ENCODE data around the gene TM9SF1.

TM9SF1 gene, protein sequence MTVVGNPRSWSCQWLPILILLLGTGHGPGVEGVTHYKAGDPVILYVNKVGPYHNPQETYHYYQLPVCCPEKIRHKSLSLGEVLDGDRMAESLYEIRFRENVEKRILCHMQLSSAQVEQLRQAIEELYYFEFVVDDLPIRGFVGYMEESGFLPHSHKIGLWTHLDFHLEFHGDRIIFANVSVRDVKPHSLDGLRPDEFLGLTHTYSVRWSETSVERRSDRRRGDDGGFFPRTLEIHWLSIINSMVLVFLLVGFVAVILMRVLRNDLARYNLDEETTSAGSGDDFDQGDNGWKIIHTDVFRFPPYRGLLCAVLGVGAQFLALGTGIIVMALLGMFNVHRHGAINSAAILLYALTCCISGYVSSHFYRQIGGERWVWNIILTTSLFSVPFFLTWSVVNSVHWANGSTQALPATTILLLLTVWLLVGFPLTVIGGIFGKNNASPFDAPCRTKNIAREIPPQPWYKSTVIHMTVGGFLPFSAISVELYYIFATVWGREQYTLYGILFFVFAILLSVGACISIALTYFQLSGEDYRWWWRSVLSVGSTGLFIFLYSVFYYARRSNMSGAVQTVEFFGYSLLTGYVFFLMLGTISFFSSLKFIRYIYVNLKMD

DNA sequence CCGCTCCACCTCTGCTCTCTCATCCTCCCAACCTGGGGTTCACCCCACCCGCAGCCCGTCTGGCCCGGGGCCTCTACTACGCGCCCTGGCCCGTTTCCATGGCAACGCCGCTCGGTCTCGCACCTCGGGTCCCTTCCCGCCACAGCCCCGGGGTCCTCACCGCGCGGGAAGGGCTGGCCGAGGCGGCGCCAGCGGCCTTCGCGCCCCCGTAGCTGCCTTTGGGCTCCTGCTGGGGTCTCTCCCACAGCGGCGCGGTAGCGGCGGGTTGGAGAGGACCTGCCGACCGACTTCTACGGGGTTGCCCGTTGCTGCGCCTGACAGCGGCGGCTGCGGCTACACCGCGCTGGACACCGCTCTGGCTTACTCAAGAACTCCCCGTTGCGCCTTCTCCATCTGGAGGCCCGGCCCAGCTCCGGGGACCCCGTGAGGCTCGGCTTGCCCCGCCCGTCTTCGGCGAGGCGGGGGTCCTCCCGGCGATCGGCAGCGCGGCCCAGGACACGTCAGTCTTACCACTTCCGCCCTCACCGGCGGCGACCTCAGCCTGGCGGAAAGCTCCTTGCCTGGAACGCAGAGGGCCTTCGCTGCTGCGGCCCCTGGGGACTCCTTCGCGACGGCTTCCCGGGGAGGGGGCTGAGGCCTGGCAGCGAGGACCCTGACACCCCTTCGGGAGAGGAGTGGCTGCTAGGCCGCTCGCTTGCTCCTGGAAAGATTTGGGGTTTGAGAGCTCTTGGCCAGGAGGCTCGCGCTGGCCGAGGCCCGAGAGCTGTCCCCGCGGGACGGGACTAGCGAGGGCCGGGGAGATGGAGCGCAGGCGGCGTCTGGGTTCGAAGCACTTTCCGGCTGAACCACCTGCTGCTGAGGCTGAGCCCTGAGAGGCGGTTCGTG, at the start of gene TM9SF1:
Gene TM9SF1 (minus strand): TSS at position 256 of the 885 bp plus-strand sequence. CDS start 422 bp downstream, outside the sequence.
- TF ChIP-seq GATA2 (IDR thresholded peaks at IDR 0.05; ENCODE audit: low read depth, low read length): no peak
- no peak for TF ChIP-seq GATA3 (IDR thresholded peaks at IDR 0.05; ENCODE audit: low read depth, low read length)

DNA sequence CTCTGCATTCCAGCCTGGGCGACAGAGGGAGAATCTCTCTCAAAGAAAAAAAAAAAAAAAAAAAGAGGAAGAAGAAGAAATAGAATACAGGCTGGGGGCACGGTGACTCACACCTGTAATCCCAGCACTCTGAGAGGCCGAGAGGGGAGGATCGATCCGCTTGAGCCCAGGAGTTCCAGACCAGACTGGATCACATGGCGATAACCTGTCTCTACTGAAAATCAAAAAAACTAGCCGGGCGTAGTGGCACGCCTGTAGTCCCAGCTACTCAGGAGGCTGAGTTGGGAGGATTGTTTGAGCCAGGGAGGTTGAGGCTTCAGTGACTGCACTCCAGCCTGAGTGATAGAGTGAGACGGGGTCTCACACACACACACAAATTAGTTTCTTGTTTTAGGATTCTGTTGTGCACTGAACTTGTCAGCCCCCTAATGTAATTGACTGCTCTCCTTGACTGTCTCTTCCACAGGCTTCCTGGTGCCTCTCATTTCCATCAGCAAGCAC, 48.1 kb upstream of the TM9SF1 start:
- TF ChIP-seq GATA2 (IDR thresholded peaks at IDR 0.05; ENCODE audit: low read depth, low read length): no peak
- no peak for TF ChIP-seq GATA3 (IDR thresholded peaks at IDR 0.05; ENCODE audit: low read depth, low read length)

DNA sequence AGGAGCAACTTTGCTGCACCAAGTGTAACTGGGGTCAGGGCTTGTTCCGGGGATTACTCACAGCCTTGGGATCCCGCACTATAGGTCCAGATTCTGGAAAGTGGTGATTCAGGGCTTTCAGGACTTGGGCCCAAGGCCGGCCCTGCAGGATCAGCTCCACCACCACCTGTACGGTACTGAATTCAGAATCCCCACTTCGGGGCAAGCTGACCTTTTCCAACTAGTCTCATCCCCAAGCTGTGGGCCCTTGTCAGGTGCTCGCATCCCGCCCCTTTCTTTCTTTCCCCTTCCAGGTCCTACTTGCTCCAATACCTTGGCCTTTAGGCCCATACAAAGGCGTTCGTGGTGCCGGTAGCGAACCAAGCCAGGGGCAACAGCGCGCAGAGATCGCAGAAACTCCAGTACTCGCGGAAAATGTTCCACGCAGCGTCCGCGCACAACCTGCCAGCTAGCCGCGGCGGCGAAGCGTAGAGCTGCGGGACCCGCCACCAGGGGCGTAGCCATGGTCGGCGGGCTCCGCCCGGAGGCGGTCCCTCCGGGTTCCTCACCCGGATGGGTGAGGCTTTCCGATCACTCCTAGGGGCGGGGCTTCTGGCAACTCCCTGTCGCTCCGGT, 46.7 kb upstream of the TM9SF1 start:
- TF ChIP-seq GATA2 (IDR thresholded peaks at IDR 0.05; ENCODE audit: low read depth, low read length): no peak

DNA sequence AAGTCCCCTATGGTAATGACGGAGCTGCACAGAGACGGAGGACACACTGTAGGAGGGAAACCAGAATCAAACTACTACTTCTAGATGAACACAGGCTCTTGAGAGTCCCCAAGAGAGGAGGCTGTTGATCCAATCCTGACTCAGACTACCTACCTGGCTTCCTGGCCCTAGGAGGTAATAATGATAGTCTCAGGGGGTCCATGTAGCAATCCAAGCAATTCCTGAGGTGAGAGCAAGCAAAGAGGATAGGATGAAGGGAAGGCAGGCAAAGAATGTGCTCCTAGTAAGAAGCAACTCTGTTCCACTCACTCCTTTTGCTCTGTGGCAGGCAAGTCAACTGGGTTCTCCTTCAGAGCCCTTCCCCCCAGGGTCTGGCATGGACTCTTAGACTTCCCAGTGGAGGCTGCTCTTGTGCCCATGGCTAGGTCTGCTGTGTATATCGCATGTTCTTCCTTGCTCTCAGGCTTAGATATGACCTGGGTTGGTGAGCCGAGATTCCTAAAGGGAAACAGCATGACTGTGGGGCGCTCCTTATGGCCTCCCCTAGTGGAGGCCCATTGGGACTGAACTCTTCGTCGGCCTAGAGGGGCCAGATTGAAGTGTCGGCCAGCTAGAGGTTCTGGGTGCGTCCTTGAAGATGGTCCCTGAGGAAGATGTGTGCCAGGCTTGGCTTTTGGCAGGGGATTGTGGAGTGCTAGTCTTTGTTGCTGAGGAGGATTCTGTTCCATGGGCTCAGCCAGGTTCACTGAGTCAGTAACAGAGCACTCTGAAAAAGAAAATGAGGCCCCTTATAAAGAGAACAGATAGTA, 45.1 kb upstream of the TM9SF1 start:
- no peak for TF ChIP-seq GATA3 (IDR thresholded peaks at IDR 0.05; ENCODE audit: low read depth, low read length)
- no peak for TF ChIP-seq GATA2 (IDR thresholded peaks at IDR 0.05; ENCODE audit: low read depth, low read length)

GRCh38 chr14:24238527-24239037, 43.3 kb upstream of the TM9SF1 start:
- TF ChIP-seq GATA2 (IDR thresholded peaks at IDR 0.05; ENCODE audit: low read depth, low read length): no peak
- no peak for TF ChIP-seq GATA3 (IDR thresholded peaks at IDR 0.05; ENCODE audit: low read depth, low read length)

DNA sequence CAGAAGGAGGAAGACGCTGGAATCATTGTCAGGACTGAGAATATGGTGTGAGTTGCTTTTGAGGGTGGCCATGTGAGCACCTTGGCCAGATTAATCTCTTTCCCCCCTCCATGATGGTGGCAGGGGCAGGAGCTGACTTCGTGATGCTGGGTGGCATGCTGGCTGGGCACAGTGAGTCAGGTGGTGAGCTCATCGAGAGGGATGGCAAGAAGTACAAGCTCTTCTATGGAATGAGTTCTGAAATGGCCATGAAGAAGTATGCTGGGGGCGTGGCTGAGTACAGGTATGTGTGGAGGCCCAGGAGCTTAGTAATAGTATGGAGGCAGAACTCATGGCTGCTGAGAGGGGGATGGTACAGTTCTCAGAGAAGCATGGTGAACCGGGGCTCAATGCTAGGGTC, 42.9 kb upstream of the TM9SF1 start:
- no peak for TF ChIP-seq GATA2 (IDR thresholded peaks at IDR 0.05; ENCODE audit: low read depth, low read length)
- TF ChIP-seq GATA3 (IDR thresholded peaks at IDR 0.05; ENCODE audit: low read depth, low read length): no peak

- TF ChIP-seq GATA3 (IDR thresholded peaks at IDR 0.05; ENCODE audit: low read depth, low read length): no peak
- TF ChIP-seq GATA2 (IDR thresholded peaks at IDR 0.05; ENCODE audit: low read depth, low read length): no peak
These were observed 42.3 kb upstream of the TM9SF1 start for GRCh38 chr14:24237463-24237955.

- TF ChIP-seq GATA2 (IDR thresholded peaks at IDR 0.05; ENCODE audit: low read depth, low read length): no peak
- no peak for TF ChIP-seq GATA3 (IDR thresholded peaks at IDR 0.05; ENCODE audit: low read depth, low read length)
These were observed 41.6 kb upstream of the TM9SF1 start for GRCh38 chr14:24236689-24237462.

- TF ChIP-seq GATA2 (IDR thresholded peaks at IDR 0.05; ENCODE audit: low read depth, low read length) (no peak), GATA3 (IDR thresholded peaks at IDR 0.05; ENCODE audit: low read depth, low read length) (no peak)
These were observed 40.8 kb upstream of the TM9SF1 start for GRCh38 chr14:24235804-24236688.

- TF ChIP-seq GATA2 (IDR thresholded peaks at IDR 0.05; ENCODE audit: low read depth, low read length) (no peak), GATA3 (IDR thresholded peaks at IDR 0.05; ENCODE audit: low read depth, low read length) (no peak)
These were observed 39.1 kb upstream of the TM9SF1 start for GRCh38 chr14:24234095-24235005.
